ENCODE data around the gene TRUB2.
"Not testable (repeated sequence)": the region's sequence is repeated elsewhere in the genome, so short reads cannot be mapped to it uniquely, and the experiment has no call there.

TRUB2 gene

DNA sequence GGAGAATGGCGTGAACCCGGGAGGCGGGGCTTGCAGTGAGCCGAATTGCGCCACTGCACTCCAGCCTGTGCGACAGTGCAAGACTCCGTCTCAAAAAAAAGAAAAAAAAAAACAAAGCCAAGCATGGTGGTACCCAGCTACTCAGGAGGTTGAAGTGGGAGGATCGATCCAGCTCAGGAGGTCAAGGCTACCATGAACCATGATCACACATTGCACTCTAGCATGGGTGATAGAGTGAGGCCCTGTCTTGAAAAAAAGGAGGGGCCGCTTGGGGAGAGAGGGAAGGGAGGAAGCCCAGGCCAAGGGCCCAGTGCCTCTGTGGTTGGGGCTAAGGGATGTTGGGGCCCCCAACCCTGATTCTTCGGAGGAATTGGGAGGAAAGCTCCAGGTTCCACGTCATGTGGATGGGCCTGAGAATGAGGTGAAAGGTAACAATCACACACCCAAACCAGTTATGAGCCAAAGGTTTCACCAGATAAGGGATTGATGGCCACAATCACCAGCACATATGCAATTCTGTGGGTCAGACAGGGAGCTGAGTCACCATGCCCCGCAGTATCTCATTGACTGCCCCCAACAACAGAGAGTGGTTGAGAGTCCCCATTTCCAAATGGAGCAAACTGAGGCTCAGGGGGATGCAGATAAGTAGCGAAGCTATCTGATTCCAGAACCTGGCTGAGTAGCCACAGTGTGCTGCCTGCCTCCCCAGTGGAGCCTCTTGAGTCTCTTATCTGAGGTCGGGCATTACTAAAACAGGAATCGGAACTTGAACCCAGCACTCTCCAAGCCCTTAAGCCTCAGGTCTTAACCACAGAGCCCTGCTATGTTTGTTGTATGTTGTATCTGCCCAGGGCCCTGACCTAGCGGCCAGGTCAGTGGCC is 25.7 kb downstream of the TRUB2 start:
- DNase-seq: no peak

DNA sequence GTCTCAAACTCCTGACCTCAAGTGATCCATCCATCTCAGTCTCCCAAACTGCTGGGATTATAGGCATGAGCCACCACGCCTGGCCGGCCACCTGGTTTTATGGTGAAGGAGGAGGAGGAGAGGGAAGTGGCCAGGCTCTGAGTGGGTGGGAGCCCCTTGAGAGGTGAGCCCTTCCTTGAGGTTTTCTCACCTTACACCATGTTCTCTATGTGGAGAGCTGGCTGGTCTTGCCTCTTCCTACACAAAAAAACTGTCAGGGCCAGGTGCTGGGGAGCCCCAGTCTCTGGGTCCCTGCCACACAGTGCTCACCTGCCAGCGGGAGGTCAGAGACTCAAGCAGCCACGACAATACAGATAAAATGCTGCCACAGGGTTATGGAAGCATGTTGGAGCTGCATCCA is 28.1 kb downstream of the TRUB2 start:
- DNase-seq: no peak

DNA sequence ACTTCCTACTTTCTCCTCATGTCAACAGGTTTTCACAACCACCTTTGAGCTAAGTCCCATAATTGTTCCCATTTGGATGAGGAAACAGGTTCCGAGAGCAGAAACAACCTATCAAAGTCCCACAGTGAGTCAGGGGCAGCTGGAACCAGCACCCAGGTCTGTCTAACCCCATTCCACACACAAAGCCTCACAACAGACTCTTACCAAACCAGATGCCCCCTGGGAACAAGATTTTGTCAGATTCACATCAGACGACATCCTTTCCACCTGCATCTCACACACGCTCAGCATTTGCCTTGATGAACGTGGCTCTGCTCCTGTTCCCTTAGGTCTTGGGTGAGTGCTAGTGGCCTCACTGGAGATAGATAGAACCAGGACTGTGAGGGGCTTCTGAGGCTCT is 29.2 kb downstream of the TRUB2 start:
- DNase-seq: no peak

DNA sequence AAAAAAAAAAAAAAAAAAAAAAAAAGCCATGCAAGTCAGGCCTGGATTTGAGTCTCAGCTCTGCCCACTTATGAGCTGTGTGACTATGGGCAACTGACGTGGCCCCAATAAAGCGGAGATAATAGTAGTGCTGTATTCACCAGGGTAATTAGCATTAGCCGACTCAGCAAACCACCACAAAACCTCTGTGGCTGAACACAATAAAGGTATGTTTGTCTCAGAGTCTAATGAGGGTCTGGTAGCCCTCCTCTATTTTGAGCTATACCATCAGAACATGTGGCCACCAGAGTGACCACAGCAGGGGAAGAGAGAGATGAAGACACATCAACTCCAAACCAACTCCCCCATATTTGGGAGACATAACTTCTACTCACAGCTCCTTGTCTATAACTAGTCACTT is 30.2 kb downstream of the TRUB2 start:
- DNase-seq: no peak

DNA sequence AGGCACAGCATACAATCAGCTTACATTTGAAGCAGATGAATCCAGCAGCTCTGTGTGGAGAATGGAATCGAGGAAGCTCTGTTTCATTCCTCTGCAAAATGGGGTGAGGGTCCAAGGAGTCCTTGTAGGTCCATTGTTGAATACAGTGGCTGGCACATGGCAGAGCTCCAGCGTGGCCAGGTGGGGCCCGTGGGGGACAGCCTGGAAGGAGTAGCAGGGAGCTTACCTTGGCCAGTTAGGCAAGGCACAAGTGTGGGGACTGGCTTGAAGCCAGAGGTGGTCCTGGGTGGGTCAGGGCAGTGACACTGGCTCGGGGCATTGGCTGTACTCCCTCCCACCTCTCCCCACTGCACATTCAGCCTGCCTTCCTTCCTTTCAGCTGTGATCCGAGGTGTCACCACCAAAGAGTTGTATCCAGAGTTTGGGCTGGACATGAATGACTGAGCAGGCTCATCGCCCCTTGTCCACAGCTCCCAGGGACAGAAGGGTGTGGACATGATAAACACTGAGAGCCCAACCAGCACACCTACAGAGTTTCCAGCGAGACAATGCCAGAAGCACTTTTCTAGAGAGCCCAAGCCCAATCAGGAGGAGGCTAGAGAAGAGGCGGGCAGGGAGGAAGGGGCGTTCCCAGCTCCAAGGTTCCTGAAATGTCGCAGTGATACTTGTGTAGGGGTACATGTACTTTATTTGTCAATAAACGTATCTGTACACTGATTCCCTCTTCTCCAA is 33.8 kb downstream of the TRUB2 start:
- no peak for DNase-seq

DNA sequence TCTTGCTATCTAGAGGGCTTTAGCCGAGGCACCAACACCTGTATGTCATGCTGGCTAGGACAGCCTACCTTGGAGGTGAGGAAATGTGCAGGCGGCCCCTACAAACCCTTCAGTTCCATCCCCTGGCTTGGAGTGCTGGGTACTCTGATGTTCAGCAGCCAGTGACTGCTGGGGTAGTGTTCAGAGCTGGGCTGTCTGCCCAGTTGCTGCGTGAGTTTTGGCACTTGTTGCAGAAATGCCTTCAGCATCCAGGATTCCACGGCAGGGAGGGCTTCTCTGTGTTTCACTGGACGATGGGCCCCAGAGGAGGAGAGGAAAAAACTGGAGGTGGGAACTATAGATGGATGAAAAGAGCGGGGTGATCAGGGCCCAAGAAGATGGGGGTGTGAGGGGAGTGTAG is 35.8 kb downstream of the TRUB2 start:
- no peak for DNase-seq

DNA sequence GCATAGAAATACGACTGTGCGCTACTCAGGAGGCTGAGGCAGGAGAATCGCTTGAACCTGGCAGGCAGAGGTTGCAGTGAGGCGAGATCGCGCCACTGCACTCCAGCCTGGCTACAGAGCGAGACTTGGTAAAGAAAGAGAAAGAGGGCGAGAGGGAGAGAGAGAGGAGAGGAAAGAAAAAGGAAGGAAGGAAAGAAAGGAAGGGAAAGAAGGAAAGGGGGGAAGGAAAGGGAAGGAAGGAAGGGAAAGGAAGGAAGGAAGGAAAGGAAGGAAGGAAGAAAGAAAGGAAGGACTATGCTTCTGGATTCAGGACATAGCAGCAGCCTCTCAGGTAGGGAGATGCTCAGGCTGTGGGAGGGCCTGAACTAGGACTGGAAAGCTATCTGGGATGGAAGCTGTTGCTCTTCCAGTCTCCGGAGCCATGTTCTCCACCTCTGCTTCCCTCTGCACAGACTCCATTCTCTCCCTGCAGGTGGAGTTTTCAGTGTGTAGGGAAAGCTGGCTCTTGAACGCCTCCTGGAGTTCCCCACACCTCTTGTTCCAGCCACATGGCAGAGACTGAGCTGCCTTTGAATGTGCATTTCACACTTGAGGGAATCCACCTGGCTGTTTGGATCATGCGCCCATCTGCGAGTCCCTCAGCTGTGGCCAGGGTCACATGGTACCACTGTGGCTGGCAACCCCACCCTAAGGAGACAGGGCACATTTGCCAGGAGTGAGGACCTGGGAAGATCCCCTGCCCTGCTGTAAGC is 37.0 kb downstream of the TRUB2 start:
- peak; percentile 19 for DNase-seq

DNA sequence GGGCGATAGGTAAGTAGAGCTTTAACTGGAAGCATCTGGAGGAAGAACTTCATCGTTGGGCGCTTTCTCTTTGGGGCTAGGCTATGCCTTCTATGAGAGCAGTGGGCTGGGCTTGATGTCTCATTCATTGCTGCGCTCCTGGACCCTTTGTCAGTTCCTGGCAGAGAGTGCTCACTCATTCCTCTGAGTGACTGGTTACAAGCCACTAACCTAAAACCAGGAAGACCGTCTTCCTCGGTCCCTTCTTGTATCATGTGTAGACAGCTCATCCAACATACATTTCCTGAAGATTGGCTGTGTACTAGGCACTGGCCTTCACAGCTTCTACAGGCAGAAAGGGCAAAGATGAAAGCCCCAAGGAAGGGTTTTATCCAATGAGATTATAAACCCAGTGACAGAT is 39.7 kb downstream of the TRUB2 start:
- no peak for DNase-seq

DNA sequence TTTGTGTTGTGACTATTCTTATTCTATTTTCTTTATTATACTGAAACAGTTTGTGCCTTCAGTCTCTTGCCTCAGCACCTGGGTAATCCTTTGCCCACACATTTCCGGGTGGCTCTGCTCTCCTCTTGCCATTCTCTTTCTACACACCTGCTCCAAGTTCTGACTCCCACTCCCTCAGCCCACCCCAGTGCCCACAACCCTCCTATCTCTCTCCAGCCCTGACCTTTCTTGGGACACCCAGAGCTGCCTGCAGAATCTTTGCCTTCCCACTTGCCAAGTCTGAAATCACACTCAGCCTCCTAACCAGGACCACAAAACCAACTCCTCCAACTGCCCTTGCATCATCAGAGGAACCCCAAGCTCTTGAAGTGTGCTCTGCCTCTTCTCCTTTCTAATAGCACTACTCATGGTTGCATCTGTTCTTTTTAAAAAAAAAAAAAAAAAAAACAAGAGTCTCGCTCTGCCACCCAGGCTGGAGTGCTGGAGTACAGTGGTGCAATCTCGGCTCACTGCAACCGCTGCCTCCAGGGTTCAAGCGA is 42.1 kb downstream of the TRUB2 start:
- no peak for DNase-seq

DNA sequence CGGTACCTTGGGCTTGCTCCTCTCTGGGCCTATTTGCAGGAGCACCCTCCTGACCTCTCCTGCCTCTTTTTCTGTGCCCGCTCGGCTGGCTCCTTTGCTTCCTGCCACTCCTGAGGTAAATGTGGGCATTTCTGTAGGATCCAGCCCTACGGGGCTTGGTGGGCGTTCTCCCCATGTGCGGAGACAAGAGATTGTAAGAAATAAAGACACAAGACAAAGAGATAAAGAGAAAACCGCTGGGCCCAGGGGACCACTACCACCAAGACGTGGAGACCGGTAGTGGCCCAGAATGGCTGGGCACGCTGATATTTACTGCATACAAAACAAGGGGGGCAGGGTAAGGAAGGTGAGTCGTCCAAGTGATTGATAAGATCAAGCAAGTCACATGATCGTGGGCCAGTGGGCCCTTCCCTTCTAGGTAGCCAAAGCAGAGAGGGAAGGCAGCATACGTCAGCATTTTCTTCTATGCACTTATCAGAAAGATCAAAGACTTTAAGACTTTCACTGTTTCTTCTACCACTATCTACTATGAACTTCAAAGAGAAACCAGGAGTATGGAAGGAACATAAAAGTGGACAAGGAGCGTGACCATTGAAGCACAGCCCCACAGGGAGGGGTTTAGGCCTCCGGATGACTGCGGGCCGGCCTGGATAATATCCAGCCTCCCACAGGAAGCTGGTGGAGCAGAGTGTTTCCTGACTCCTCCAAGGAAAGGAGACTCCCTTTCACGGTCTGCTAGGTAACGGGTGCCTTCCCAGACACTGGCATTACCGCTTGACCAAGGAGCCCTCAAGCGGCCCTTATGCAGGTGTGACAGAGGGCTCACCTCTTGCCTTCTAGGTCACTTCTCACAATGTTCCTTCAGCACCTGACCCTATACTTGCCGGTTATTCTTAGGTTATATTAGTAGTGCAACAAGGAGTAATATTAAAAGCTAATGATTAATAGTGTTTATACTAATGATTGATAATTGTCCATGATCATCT is 42.9 kb downstream of the TRUB2 start:
- not testable (repeated sequence) for DNase-seq

DNA sequence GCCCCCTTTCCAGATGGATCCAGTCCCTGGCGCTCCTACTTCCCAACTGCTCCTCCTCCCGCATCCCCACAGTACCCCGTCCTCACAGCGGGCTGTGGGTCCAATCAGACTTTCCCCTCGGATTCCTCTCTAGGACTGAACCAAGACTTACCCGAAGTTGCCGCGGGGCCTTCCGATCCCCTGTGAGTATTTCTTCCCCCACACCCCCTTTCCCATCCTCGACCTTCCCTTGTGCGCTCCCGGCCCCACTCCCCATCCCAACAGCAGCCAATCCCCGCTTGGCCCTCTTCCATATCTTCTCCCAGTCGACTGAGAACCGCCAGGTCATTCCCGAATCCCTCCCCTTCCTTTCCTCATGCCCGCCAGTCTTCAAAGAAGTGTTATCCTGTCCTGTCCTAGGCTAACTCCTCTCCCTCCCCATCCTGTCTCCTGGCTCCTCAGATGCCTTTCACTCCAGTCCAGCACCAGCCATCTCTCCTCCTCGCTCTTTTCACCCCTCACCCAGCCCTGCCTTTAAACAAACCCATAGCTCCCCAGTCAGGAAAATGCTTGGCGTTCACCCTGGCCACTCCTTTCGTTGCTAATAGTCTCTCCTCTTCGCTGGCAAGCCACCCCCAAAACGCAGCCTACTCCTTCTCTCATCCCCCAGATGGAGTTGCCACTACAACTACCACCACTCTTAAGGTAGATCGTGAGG is 45.5 kb downstream of the TRUB2 start:
- peak; percentile 58 for DNase-seq

DNA sequence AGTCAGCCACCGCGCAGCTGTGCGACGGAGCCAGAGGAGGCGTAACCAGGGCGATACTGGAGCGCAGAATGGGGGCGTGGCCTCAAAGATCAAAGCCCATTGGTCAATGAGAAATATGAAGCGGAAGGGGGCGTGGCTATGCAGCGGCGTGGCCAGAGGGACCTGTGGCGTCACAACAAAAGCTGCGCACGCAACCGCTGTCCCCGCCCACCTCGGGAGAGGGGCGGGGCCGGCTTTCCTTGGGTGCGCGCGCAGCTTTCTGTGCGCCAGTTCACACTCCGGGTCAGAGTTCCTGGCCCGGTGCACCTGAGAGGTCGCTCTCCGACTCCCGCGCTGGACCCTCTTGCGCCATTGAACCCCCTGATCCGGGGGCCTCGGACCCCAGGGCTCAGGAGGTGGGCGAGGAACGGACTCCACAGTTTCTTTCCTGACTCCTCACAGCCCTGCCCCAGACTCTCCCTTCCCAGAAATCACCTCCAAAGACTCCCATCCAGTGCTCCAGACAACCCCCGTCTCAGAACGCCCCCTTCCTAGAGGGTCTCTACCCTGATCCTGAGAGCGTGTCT is 46.2 kb downstream of the TRUB2 start, which contains the start of gene SWI5:
Gene SWI5 (plus strand): TSS at position 269 of the 566 bp plus-strand sequence.
- peak; percentile 99 for DNase-seq

DNA sequence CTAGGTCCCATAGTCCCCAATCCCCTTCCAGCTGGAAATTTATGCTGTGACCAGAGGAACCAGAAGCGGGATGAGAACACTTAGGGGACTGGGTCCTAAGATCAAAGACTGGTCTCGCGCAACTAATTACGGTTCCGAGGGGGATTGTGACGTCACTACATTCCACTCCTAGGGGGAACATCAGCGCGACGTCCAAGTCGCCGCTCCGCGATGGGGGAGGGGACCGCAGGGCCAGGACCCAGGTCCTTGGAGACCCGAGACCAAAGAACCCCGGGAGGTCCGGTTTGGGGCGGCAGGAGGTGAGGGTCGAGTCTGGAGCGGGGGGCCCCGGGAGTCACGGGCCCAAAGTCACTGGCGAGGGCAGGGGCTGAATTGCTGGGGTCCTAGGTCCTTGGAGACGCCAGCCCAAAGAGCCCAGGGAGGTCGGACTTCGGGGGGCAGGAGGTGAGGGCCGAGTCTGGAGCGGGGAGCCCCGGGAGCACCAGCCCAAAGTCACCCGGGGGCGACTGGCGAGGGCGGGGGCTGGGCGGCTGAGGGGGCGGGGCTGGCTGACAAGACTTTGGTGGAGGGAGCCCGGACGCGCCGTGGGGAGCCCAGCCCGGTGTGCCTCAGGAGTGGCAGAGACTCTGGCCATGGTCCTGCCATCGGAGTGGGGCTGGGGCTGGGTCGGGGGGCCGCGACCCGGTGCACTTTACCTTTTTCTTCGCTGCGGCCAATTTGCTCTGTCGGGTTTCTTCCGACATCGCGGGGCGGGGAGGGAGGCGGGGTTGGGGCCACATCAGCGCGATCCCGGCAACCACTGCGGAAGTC is 46.8 kb downstream of the TRUB2 start, which contains the start of gene GOLGA2:
Gene GOLGA2 (minus strand): TSS at position 810 of the 810 bp plus-strand sequence. CDS start 31 bp downstream, at position 779.
- DNase-seq: peak; percentile 52

DNA sequence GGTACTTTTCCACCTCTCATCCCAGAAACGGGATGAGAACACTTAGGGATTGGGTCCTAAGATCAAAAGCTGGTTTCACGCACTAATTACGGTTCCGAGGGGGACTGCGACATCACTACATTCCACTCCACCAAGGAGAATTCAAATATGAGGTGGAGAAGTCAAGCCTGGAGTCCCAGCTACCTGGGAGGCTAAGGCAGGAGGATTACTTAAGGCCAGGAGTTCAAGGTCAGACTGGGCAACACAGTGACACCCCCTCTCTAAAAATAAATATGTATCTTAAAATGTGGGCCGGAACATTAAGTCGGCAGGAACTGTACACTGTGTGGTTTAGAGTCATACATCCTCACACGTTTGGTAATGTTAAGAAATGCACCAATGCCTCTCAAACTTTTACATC is 48.0 kb downstream of the TRUB2 start:
- DNase-seq: no peak

DNA sequence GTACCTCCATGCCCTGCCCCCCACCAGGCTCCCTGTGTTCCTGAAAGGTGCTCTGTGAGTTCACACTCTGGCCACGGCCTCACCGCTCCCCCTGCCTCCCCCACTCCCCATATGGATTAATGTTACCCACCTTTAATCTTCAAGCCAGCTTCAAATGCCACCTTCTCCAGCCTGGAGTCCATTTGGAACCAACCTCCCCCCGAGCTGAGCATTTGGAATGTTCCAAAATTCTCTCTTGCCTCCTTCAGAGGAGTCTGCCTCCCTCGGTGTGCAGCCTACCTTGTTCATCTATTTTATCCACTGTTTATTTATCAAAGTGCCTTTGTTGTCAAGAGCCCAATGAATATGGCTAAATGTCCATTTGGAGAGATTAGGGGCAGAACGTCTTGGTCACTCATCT is 50.7 kb downstream of the TRUB2 start:
- DNase-seq: no peak

DNA sequence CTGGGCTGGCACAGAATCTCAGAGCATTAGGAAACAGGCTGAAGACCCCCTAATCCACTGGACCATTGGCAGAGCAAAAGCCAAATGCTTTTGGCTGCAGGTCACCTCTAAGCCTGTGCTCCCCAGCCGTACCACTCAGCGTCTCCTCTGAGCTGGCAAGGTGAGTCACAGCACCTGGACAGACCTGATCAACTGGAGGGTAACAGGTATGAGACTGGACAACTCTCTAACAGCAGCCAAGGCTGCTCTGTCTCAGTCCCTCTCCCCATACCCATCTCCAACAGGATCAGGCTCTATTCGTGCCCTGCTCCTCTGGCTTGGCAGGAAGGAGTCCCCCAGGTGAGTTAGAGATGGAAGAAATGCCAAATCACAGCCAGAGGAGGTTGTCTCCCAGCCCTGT is 51.1 kb downstream of the TRUB2 start:
- DNase-seq: no peak

DNA sequence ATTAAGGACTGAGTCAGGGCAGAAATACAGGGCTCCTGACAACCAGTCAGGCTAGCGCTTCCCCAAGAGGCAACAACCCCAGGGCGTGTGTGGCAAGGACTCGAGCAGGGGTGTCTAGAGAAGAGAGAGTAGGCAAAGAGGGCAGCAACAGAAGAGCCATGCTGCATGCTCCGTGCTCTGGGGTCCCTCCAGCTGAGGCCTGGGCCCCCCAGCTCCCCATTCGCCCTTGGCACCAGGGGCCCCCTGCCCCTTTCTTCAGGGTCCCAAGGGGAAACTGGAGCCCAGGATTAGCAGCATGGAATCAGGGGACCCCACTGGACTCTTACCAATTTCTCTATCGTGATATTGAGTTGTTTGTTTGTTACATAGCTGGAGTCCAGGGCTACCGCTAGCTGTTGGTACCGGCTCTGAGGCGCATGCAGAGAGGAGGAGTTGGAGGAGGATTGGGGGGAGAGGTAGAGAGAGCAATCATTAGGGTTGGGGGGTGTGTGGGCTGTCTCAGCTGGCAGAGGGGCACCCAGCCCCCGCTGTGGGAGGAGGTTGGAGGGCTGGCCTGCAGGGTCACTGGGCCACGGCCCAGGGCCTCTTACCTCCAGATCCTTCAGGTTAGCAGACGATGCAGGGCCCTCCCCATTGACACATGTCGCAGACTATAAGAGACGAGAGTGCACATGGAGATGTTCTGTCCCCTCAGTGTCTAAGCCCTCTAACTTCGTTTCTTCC is 55.2 kb downstream of the TRUB2 start:
- DNase-seq: no peak

DNA sequence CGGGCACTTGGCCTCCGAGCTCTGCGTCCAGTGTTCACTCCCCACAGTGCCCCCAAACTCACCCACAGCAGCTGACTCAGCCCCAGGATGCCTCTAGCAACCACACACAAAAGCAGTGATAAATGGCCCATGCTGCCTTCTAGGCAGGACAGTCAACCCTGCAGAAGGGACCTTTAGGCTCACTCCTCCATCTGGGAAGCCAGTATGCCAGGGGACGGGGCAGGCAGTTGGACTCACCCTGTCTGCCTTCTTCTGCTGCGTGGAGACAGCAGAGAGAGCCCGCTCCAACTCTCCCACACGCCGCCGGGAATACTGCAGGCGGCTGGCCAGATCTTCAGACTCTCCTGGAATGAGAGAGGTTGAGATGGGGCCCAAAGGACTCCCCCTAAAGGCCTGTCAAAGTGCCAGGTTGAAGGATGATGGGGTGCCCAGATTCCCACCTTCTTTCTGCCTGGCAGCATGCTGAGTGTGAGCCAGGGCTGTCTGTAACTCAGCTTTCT is 56.8 kb downstream of the TRUB2 start:
- no peak for DNase-seq

DNA sequence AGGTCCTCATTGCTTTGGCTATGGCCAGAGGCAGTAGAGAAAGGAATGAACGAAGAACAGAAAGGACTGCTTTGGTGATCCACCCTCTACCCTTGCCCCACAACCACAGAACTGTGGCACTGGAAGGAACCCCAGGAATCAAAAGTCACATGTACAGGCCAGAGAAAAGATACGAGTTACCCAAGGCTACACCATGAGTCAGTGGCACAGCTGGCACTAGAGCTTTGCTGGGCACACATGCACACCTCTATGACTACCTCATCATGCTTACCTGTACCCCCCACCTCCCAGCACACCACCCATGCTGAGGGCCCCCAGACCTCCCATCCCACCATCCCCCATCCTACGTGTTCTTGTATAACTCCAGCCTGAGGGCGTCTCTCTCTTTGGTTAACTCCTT is 59.6 kb downstream of the TRUB2 start:
- no peak for DNase-seq

Measured in NCI-H69 (cell line).